UCSD-AML1 (cell line): ENCODE measurements around the gene ITSN1.

ENCODE experiments used
- DNase-seq: peaks from one replicate; lab custom pipeline; 2025; ENCODE audit not compliant: unreplicated experiment; lab: John Stamatoyannopoulos, UW

The ITSN1 gene

GRCh38 chr21:33881689-33882440 lies 239.6 kb downstream of the ITSN1 start:
- no peak for DNase-seq

- DNase-seq = no peak
Observed at GRCh38 chr21:33883118-33883517, 240.8 kb downstream of the ITSN1 start.

- no peak for DNase-seq
Observed at GRCh38 chr21:33884376-33885171, 242.3 kb downstream of the ITSN1 start.

GRCh38 chr21:33885172-33885514 lies 242.8 kb downstream of the ITSN1 start:
- DNase-seq = no peak

GRCh38 chr21:33886321-33886720 lies 244.0 kb downstream of the ITSN1 start:
- DNase-seq = no peak

GRCh38 chr21:33890187-33890586 lies 247.9 kb downstream of the ITSN1 start:
- no peak for DNase-seq

GRCh38 chr21:33892853-33893252 lies 250.6 kb downstream of the ITSN1 start:
- DNase-seq = no peak

GRCh38 chr21:33893917-33894316 lies 251.6 kb downstream of the ITSN1 start:
- no peak for DNase-seq

- DNase-seq = peak; percentile 76
Observed at GRCh38 chr21:33894736-33895288, 252.5 kb downstream of the ITSN1 start.

- DNase-seq = no peak
Observed at GRCh38 chr21:33895356-33895755, 253.1 kb downstream of the ITSN1 start.

GRCh38 chr21:33896691-33897090 lies 254.4 kb downstream of the ITSN1 start:
- DNase-seq = no peak

GRCh38 chr21:33897098-33897497 lies 254.8 kb downstream of the ITSN1 start:
- DNase-seq = no peak

GRCh38 chr21:33897739-33898138 lies 255.4 kb downstream of the ITSN1 start:
- no peak for DNase-seq

GRCh38 chr21:33898586-33898985 lies 256.3 kb downstream of the ITSN1 start:
- DNase-seq = no peak

- no peak for DNase-seq
Observed at GRCh38 chr21:33899199-33899598, 256.9 kb downstream of the ITSN1 start.

- DNase-seq = peak; percentile 23
Observed at GRCh38 chr21:33901412-33902288, 259.3 kb downstream of the ITSN1 start.

- DNase-seq = no peak
Observed at GRCh38 chr21:33902349-33902748, 260.0 kb downstream of the ITSN1 start.

- no peak for DNase-seq
Observed at GRCh38 chr21:33904041-33904440, 261.7 kb downstream of the ITSN1 start.

- no peak for DNase-seq
Observed at GRCh38 chr21:33908760-33909159, 266.5 kb downstream of the ITSN1 start.

- DNase-seq = no peak
Observed at GRCh38 chr21:33909756-33910155, 267.5 kb downstream of the ITSN1 start.

- no peak for DNase-seq
Observed at GRCh38 chr21:33914188-33914587, 271.9 kb downstream of the ITSN1 start.
